GM23338 (cell line): ENCODE data around the gene LRRD1. TPM values are rescaled to one million over a fixed set of nuclear protein-coding genes. Genes with fewer than 3 reads are reported as not detected.

ENCODE experiments used
- ATAC-seq: fragments of 200-7000 bp; cut with Tn5 transposase; 3 replicates; pipeline ENCODE4 v1.9.1; 2020
- DNase-seq: peaks from one replicate; pipeline ENCODE4 v3.0.0-alpha.2; 2015; ENCODE audit warnings: low spot score
- H2AFZ ChIP-seq: fragments of 200-600 bp; sonication (generic); 2 replicates; pipeline ENCODE4 v1.8.0; 2016; ENCODE audit warnings: antibody characterized with exemption, mild to moderate bottlenecking, moderate library complexity
- H3F3A ChIP-seq: fragments of 200-600 bp; sonication (generic); replicated peaks from 2 replicates; pipeline ENCODE4 v1.8.0; 2017; ENCODE audit warnings: antibody characterized with exemption, mixed run types, low read depth
- H3K27ac ChIP-seq: fragments of 200-600 bp; sonication (generic); 2 replicates; pipeline ENCODE4 v1.6.1; 2016; ENCODE audit warnings: low read depth
- H3K27me3 ChIP-seq: fragments of 200-600 bp; sonication (generic); 2 replicates; pipeline ENCODE4 v1.8.0; 2016; ENCODE audit warnings: mild to moderate bottlenecking, mixed run types, moderate library complexity; ENCODE audit not compliant: insufficient read depth
- H3K36me3 ChIP-seq: fragments of 200-600 bp; sonication (generic); 2 replicates; pipeline ENCODE4 v1.8.0; 2016; ENCODE audit warnings: mild to moderate bottlenecking; ENCODE audit not compliant: insufficient read depth
- H3K4me1 ChIP-seq: fragments of 200-600 bp; sonication (generic); 2 replicates; pipeline ENCODE4 v1.8.0; 2016; ENCODE audit warnings: mild to moderate bottlenecking, moderate library complexity; ENCODE audit not compliant: insufficient read depth
- H3K4me2 ChIP-seq: fragments of 200-600 bp; sonication (generic); 2 replicates; pipeline ENCODE4 v1.7.1; 2017; ENCODE audit warnings: mixed run types
- H3K4me3 ChIP-seq: fragments of 200-600 bp; sonication (generic); 2 replicates; pipeline ENCODE4 v1.6.1; 2016; ENCODE audit warnings: mixed run types
- H3K79me2 ChIP-seq: fragments of 200-600 bp; sonication (generic); replicated peaks from 2 replicates; pipeline ENCODE4 v1.8.0; 2017; ENCODE audit warnings: mild to moderate bottlenecking; ENCODE audit not compliant: insufficient read depth
- H3K9me2 ChIP-seq: fragments of 200-600 bp; sonication (generic); 2 replicates; pipeline ENCODE4 v1.8.0; 2017; ENCODE audit not compliant: insufficient read depth
- H4K20me1 ChIP-seq: fragments of 200-600 bp; sonication (generic); replicated peaks from 2 replicates; pipeline ENCODE4 v1.8.0; 2017; ENCODE audit warnings: mild to moderate bottlenecking; ENCODE audit not compliant: insufficient read depth
- H3K27ac Mint-ChIP-seq: 2 replicates; pipeline ENCODE4 v1.8.0; 2020; ENCODE audit warnings: inconsistent platforms, mild to moderate bottlenecking, moderate library complexity, mixed read lengths
- H3K27me3 Mint-ChIP-seq: 3 replicates; pipeline ENCODE4 v1.8.0; 2022; ENCODE audit warnings: low read depth, mild to moderate bottlenecking, moderate library complexity, mixed read lengths, inconsistent platforms; ENCODE audit not compliant: insufficient read depth, poor library complexity
- H3K36me3 Mint-ChIP-seq: 3 replicates; pipeline ENCODE4 v1.8.0; 2021; ENCODE audit warnings: low read depth, mild to moderate bottlenecking, inconsistent platforms, moderate library complexity, mixed read lengths
- H3K4me1 Mint-ChIP-seq: 3 replicates; pipeline ENCODE4 v1.8.0; 2020; ENCODE audit warnings: mild to moderate bottlenecking, inconsistent platforms, mixed read lengths
- H3K4me3 Mint-ChIP-seq: 3 replicates; pipeline ENCODE4 v1.8.0; 2021; ENCODE audit warnings: moderate library complexity, mild to moderate bottlenecking, inconsistent platforms, mixed read lengths
- H3K9me3 Mint-ChIP-seq: 3 replicates; pipeline ENCODE4 v1.8.0; 2020; ENCODE audit warnings: moderate library complexity, mild to moderate bottlenecking, inconsistent platforms, mixed read lengths
- CREB1 ChIP-seq: fragments of 250-450 bp; sonication (Bioruptor Pico); IDR thresholded peaks from 2 replicates; pipeline ENCODE4 v1.5.0; 2020; ENCODE audit warnings: low read depth, mild to moderate bottlenecking, moderate library complexity
- EZH2 ChIP-seq: fragments of 200-600 bp; sonication (generic); IDR thresholded peaks from one replicate; pipeline ENCODE4 v1.8.0; 2017; ENCODE audit warnings: antibody characterized with exemption, mild to moderate bottlenecking, low read depth; ENCODE audit not compliant: unreplicated experiment
- EZH2phosphoT487 ChIP-seq: fragments of 200-600 bp; sonication (generic); IDR thresholded peaks from one replicate; pipeline ENCODE4 v1.8.1; 2018; ENCODE audit warnings: antibody characterized with exemption; ENCODE audit not compliant: unreplicated experiment
- JUNB ChIP-seq: IDR thresholded peaks from one replicate; pipeline ENCODE4 v1.6.1; 2016; ENCODE audit warnings: antibody characterized with exemption; ENCODE audit not compliant: unreplicated experiment
- NANOG ChIP-seq: IDR thresholded peaks from 2 replicates; pipeline ENCODE4 v1.6.1; 2016; ENCODE audit warnings: antibody characterized with exemption, borderline replicate concordance
- POLR2AphosphoS5 ChIP-seq: IDR thresholded peaks from 2 replicates; pipeline ENCODE4 v1.6.1; 2016; ENCODE audit warnings: antibody characterized with exemption, low read depth
- REST ChIP-seq: IDR thresholded peaks from one replicate; pipeline ENCODE4 v1.6.1; 2018; ENCODE audit warnings: antibody characterized with exemption; ENCODE audit not compliant: unreplicated experiment
- STAT1 ChIP-seq: IDR thresholded peaks from one replicate; pipeline ENCODE4 v1.6.1; 2016; ENCODE audit warnings: antibody characterized with exemption; ENCODE audit not compliant: unreplicated experiment
- ZNF114 ChIP-seq: fragments of 250-450 bp; sonication (Bioruptor Pico); IDR thresholded peaks from 2 replicates; pipeline ENCODE4 v1.5.0; 2020; ENCODE audit warnings: mild to moderate bottlenecking, moderate library complexity
- ZNF331 ChIP-seq: fragments of 250-450 bp; sonication (Bioruptor Pico); IDR thresholded peaks from 2 replicates; pipeline ENCODE4 v1.5.0; 2020; ENCODE audit warnings: low read depth, mild to moderate bottlenecking, moderate library complexity
- ZNF462 ChIP-seq: fragments of 250-450 bp; sonication (Bioruptor Pico); IDR thresholded peaks from 2 replicates; pipeline ENCODE4 v1.5.0; 2020; ENCODE audit warnings: mild to moderate bottlenecking, moderate library complexity
- polyA plus RNA-seq: library from polyadenylated mRNA; unstranded; fragments of >200 nt; fragmentation: Nextera tagmentation; extraction: Ambion mirVana; gene quantifications from 2 replicates; pipeline ENCODE4 v1.2.1, GENCODE V29; 2016
- total RNA-seq: library from RNA; depleted of rRNA; stranded (reverse); fragments of >200 nt; shearing (Covaris generic); gene quantifications from 2 replicates; pipeline ENCODE4 v1.2.3, GENCODE V29; 2014
- TF ChIP-seq, protein P1 (sequence below): IDR thresholded peaks from 2 replicates; pipeline ENCODE4 v1.6.1; 2016; ENCODE audit warnings: antibody characterized with exemption
- TF ChIP-seq, protein P2 (sequence below), 2 experiments: fragments of 200-600 bp in 1 of 2; sonication (generic) in 1 of 2; conservative IDR thresholded peaks; 2 replicates each; pipeline versions ENCODE4 v1.5.1 to v1.6.1; 2016 to 2017; ENCODE audit warnings: antibody characterized with exemption in 2 of 2, low read depth in 2 of 2, mild to moderate bottlenecking in 2 of 2, moderate library complexity in 1 of 2

LRRD1 gene
- total and polyA plus RNA-seq, 2 experiments from 2014 or later, result 0.11 TPM; not detected in 1

DNA sequence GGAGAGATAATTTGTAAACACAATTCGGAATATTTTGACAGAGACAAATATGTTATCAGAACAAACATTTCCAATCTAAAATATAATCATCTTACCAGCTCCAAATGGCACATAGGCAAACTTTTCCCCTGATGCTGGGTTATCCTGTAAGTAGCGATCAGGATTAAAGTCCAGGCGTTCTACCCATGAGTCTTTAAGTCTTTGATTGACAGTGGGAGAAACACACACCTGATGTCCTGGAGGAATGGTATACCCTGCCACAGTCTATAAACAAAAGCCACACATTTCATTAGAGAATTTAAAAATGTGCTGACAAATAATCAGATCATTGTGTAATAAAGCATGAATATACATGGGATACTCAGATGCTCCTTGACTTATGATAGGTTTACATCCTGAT, 62.0 kb downstream of the LRRD1 start:
- Mint-ChIP-seq H3K27ac (no peak overlapping the region), H3K4me1 (no peaks in the 10 kb centered on the region), H3K4me3 (no peak overlapping the region), H3K27me3 (no peaks in the 10 kb centered on the region), H3K36me3 (peaks cover 47% of the 10 kb centered on the region), H3K9me3 (no peaks in the 10 kb centered on the region)
- Histone ChIP-seq H3K36me3 (peaks cover 43% of the 10 kb centered on the region; the same call in 1 of the 2 replicates), H3K4me3 (no peak overlapping the region), H3K9me2 (no peaks in the 10 kb centered on the region), H2AFZ (no peak overlapping the region), H3K27ac (no peak overlapping the region), H3K4me1 (no peaks in the 10 kb centered on the region), H3F3A (no peaks in the 10 kb centered on the region), H3K4me2 (no peak overlapping the region), H3K79me2 (peaks cover 55% of the 10 kb centered on the region), H4K20me1 (peaks cover 24% of the 10 kb centered on the region), H3K27me3 (no peaks in the 10 kb centered on the region)
- TF ChIP-seq CREB1 (CRISPR knock-in tag) (no peak), EZH2phosphoT487 (no peak), REST (no peak), STAT1 (no peak), ZNF114 (CRISPR knock-in tag) (no peak), ZNF331 (CRISPR knock-in tag) (no peak), NANOG (no peak), POLR2AphosphoS5 (no peak), ZNF462 (CRISPR knock-in tag) (no peak), EZH2 (no peak), JUNB (no peak)
- TF ChIP-seq, protein P1, sequence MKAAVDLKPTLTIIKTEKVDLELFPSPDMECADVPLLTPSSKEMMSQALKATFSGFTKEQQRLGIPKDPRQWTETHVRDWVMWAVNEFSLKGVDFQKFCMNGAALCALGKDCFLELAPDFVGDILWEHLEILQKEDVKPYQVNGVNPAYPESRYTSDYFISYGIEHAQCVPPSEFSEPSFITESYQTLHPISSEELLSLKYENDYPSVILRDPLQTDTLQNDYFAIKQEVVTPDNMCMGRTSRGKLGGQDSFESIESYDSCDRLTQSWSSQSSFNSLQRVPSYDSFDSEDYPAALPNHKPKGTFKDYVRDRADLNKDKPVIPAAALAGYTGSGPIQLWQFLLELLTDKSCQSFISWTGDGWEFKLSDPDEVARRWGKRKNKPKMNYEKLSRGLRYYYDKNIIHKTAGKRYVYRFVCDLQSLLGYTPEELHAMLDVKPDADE, result no peak
- TF ChIP-seq, protein P2, sequence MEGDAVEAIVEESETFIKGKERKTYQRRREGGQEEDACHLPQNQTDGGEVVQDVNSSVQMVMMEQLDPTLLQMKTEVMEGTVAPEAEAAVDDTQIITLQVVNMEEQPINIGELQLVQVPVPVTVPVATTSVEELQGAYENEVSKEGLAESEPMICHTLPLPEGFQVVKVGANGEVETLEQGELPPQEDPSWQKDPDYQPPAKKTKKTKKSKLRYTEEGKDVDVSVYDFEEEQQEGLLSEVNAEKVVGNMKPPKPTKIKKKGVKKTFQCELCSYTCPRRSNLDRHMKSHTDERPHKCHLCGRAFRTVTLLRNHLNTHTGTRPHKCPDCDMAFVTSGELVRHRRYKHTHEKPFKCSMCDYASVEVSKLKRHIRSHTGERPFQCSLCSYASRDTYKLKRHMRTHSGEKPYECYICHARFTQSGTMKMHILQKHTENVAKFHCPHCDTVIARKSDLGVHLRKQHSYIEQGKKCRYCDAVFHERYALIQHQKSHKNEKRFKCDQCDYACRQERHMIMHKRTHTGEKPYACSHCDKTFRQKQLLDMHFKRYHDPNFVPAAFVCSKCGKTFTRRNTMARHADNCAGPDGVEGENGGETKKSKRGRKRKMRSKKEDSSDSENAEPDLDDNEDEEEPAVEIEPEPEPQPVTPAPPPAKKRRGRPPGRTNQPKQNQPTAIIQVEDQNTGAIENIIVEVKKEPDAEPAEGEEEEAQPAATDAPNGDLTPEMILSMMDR (conservative IDR thresholded peaks at IDR 0.05; ENCODE audit: low read depth in 2 of 2), result no peak
- no peak for ATAC-seq
- no peak for DNase-seq
